Measurements from ENCODE around the gene MRPL21. TPM values are rescaled to one million over a fixed set of nuclear protein-coding genes. Genes with fewer than 3 reads are reported as not detected.

Gene MRPL21
- total and polyA plus RNA-seq, 8 donors, result 32.4 to 67.2 (median 58.3) TPM

- Histone ChIP-seq H3K27me3 (no peaks in the 10 kb centered on the region), H3K9me3 (no peaks in the 10 kb centered on the region), H3K36me3 (peaks cover 0 to 72% of the 10 kb centered on the region in 2 donors), H3K27ac (no peak overlapping the region), H3K4me3 (no peak overlapping the region), H3K4me1 (no peaks in the 10 kb centered on the region)
- TF ChIP-seq CTCF (IDR thresholded peaks at IDR 0.05), result no peak
- intact Hi-C loops (cut with DNase I), result loop anchor here in 1 of 2 donors (10.0 kb wide), 1 partner anchor 146 kb away; no protein-coding TSS in a partner anchor
- no peak for ATAC-seq
- no peak for DNase-seq
Measured at GRCh38 chr11:68938816-68939582, 35.4 kb upstream of the MRPL21 start.

- Histone ChIP-seq H3K27me3 (no peaks in the 10 kb centered on the region), H3K4me3 (no peak overlapping the region), H3K27ac (no peak overlapping the region), H3K36me3 (peaks cover 0 to 82% of the 10 kb centered on the region in 2 donors), H3K4me1 (no peaks in the 10 kb centered on the region), H3K9me3 (no peaks in the 10 kb centered on the region)
- no peak for DNase-seq
- TF ChIP-seq CTCF (IDR thresholded peaks at IDR 0.05), result no peak
- intact Hi-C loops (cut with DNase I), result loop anchor here in 1 of 2 donors (10.0 kb wide), 1 partner anchor 147 kb away; no protein-coding TSS in a partner anchor
- ATAC-seq, result no peak
Measured at GRCh38 chr11:68938088-68938487, 34.5 kb upstream of the MRPL21 start.

- no peak for TF ChIP-seq CTCF (IDR thresholded peaks at IDR 0.05)
- no peak overlapping the region for H3K4me3 ChIP-seq
- H3K27ac ChIP-seq, result no peak overlapping the region
- ATAC-seq (no peak), DNase-seq (no peak)
- H3K4me1 ChIP-seq, result no peaks in the 10 kb centered on the region
- H3K36me3 ChIP-seq, result peaks cover 0 to 91% of the 10 kb centered on the region in 2 donors
- intact Hi-C loops (cut with DNase I), result loop anchor here in 1 of 2 donors (10.0 kb wide), 1 partner anchor 148 kb away; no protein-coding TSS in a partner anchor
- H3K9me3 ChIP-seq, result no peaks in the 10 kb centered on the region
- H3K27me3 ChIP-seq, result no peaks in the 10 kb centered on the region
Measured at GRCh38 chr11:68936676-68937620, 33.3 kb upstream of the MRPL21 start.

- no peak overlapping the region for H3K4me3 ChIP-seq
- no peak for TF ChIP-seq CTCF (IDR thresholded peaks at IDR 0.05)
- no peaks in the 10 kb centered on the region for H3K9me3 ChIP-seq
- intact Hi-C loops (cut with DNase I), result loop anchor here in 1 of 2 donors (10.0 kb wide), 1 partner anchor 149 kb away; no protein-coding TSS in a partner anchor
- H3K36me3 ChIP-seq, result peaks cover 0 to 92% of the 10 kb centered on the region in 2 donors
- no peak for ATAC-seq
- H3K4me1 ChIP-seq, result no peaks in the 10 kb centered on the region
- no peak for DNase-seq
- H3K27ac ChIP-seq, result no peak overlapping the region
- no peaks in the 10 kb centered on the region for H3K27me3 ChIP-seq
Measured at GRCh38 chr11:68936358-68936636, 32.7 kb upstream of the MRPL21 start.
